ENCODE results near the gene TBC1D10B.

DNA sequence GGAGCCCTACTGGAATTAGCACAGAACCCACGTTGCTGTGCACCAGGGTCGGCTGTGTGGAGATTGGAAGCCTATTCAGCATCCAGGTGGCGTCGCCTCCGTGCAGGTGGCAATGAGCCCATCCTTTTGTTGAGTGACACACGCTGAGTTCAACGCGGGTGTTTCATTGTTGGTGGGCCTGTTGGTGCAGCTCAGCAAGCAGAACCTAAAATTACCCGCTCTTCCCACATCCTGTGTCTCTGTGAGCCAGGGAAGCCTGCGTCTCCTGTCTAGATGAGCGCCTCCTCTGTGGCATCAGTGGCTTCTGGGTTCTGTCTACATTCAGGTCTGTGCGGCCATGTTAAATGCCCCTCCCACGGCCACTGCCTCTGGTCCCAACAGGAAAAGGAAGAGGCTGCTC, 29.7 kb downstream of the TBC1D10B start:
- TF ChIP-seq, protein P1, sequence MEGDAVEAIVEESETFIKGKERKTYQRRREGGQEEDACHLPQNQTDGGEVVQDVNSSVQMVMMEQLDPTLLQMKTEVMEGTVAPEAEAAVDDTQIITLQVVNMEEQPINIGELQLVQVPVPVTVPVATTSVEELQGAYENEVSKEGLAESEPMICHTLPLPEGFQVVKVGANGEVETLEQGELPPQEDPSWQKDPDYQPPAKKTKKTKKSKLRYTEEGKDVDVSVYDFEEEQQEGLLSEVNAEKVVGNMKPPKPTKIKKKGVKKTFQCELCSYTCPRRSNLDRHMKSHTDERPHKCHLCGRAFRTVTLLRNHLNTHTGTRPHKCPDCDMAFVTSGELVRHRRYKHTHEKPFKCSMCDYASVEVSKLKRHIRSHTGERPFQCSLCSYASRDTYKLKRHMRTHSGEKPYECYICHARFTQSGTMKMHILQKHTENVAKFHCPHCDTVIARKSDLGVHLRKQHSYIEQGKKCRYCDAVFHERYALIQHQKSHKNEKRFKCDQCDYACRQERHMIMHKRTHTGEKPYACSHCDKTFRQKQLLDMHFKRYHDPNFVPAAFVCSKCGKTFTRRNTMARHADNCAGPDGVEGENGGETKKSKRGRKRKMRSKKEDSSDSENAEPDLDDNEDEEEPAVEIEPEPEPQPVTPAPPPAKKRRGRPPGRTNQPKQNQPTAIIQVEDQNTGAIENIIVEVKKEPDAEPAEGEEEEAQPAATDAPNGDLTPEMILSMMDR (IDR thresholded peaks at IDR 0.05; ENCODE audit: low read length) = no peak
- TF ChIP-seq EZH2 (IDR thresholded peaks at IDR 0.05; ENCODE audit: borderline replicate concordance, low read length) = no peak

Measured in OCI-LY1 (cell line).